IMR-90 (cell line): ENCODE results near the gene MTRF1L. TPM values are rescaled to one million over a fixed set of nuclear protein-coding genes. Genes with fewer than 3 reads are reported as not detected.

Source experiments
- ATAC-seq: fragments of 200-7000 bp; cut with Tn5 transposase; 2 replicates; pipeline ENCODE4 v1.9.1; 2020; ENCODE audit warnings: low read depth, mild to moderate bottlenecking, moderate library complexity
- BruUV-seq: library from RNA; stranded (reverse); fragments of 400-500 nt; replicated peaks from 2 replicates; lab custom pipeline; 2021; lab: Mats Ljungman, UMichigan
- CTCF ChIA-PET: fragments of 300-600 bp; formaldehyde crosslinking; extraction: SDS; loops from one replicate; lab custom pipeline; 2021; ENCODE audit warnings: antibody characterized with exemption; lab: Yijun Ruan, JAX
- POLR2A ChIA-PET: fragments of 300-600 bp; sonication (Branson Sonifier 250); formaldehyde crosslinking; loops from one replicate; lab custom pipeline; 2022; ENCODE audit warnings: antibody characterized with exemption; ENCODE audit not compliant: unreplicated experiment; lab: Charles Lee
- DNase-seq: peaks from one replicate; pipeline ENCODE4 v3.0.0; 2013
- H2AFZ ChIP-seq: replicated peaks from 2 replicates; pipeline ENCODE3; 2013; ENCODE audit warnings: low read length, mild to moderate bottlenecking; ENCODE audit not compliant: poor library complexity
- H2AK5ac ChIP-seq: 2 replicates; pipeline ENCODE4 v1.6.1; 2013; ENCODE audit warnings: low read depth, low read length, inconsistent platforms
- H2AK9ac ChIP-seq: replicated peaks from 2 replicates; pipeline ENCODE3; 2013; ENCODE audit warnings: mild to moderate bottlenecking, low read depth, low read length, moderate library complexity; ENCODE audit not compliant: poor library complexity
- H2BK120ac ChIP-seq: 2 replicates; pipeline ENCODE4 v1.6.1; 2013; ENCODE audit warnings: low read depth, low read length, inconsistent platforms
- H2BK15ac ChIP-seq: 3 replicates; pipeline ENCODE4 v1.6.1; 2013; ENCODE audit warnings: low read depth, low read length, inconsistent platforms
- H2BK20ac ChIP-seq: 2 replicates; pipeline ENCODE4 v1.6.1; 2013; ENCODE audit warnings: low read depth, mild to moderate bottlenecking, inconsistent platforms, low read length, moderate library complexity
- H2BK5ac ChIP-seq: 2 replicates; pipeline ENCODE4 v1.6.1; 2013; ENCODE audit warnings: mild to moderate bottlenecking, low read depth, low read length, inconsistent platforms; ENCODE audit not compliant: poor library complexity, severe bottlenecking
- H3K14ac ChIP-seq: replicated peaks from 2 replicates; pipeline ENCODE4 v1.6.1; 2013; ENCODE audit warnings: low read depth, low read length, inconsistent platforms
- H3K18ac ChIP-seq: 2 replicates; pipeline ENCODE4 v1.6.1; 2013; ENCODE audit warnings: low read depth, low read length, control low read depth
- H3K23ac ChIP-seq: 2 replicates; pipeline ENCODE4 v1.6.1; 2013; ENCODE audit warnings: low read depth, low read length, inconsistent platforms
- H3K27ac ChIP-seq: 2 replicates; pipeline ENCODE4 v1.5.1; 2013; ENCODE audit warnings: mild to moderate bottlenecking, control low read depth, low read length; ENCODE audit not compliant: insufficient read depth
- H3K27me3 ChIP-seq: 2 replicates; pipeline ENCODE4 v1.6.1; 2013; ENCODE audit warnings: low read length; ENCODE audit not compliant: control insufficient read depth, insufficient read depth
- H3K36me3 ChIP-seq: 2 replicates; pipeline ENCODE4 v1.6.1; 2013; ENCODE audit warnings: low read length, mixed read lengths; ENCODE audit not compliant: control insufficient read depth, insufficient read depth
- H3K4ac ChIP-seq: 2 replicates; pipeline ENCODE4 v1.6.1; 2013; ENCODE audit warnings: low read depth, low read length, inconsistent platforms
- H3K4me1 ChIP-seq: 2 replicates; pipeline ENCODE4 v1.6.1; 2013; ENCODE audit warnings: low read length, mixed read lengths; ENCODE audit not compliant: control insufficient read depth, insufficient read depth
- H3K4me2 ChIP-seq: 2 replicates; pipeline ENCODE4 v1.6.1; 2013; ENCODE audit warnings: low read depth, mild to moderate bottlenecking, control low read depth, low read length, moderate library complexity
- H3K4me3 ChIP-seq: 2 replicates; pipeline ENCODE4 v1.5.1; 2013; ENCODE audit warnings: low read depth, mild to moderate bottlenecking, control low read depth, low read length, moderate library complexity; ENCODE audit not compliant: insufficient read depth
- H3K56ac ChIP-seq: 2 replicates; pipeline ENCODE4 v1.6.1; 2013; ENCODE audit warnings: low read length, inconsistent platforms; ENCODE audit not compliant: insufficient read depth; ENCODE audit errors: extremely low read depth
- H3K79me1 ChIP-seq, 2 experiments: 2 replicates each; pipeline ENCODE4 v1.6.1; 2013; ENCODE audit warnings: low read length in 2 of 2, inconsistent platforms in 1 of 2, low read depth in 1 of 2
- H3K9ac ChIP-seq: 2 replicates; pipeline ENCODE4 v1.6.1; 2013; ENCODE audit warnings: low read depth, low read length, control low read depth
- H3K9me1 ChIP-seq: 2 replicates; pipeline ENCODE4 v1.6.1; 2013; ENCODE audit warnings: low read length, inconsistent platforms; ENCODE audit not compliant: insufficient read depth
- H3K9me3 ChIP-seq: 2 replicates; pipeline ENCODE4 v1.6.1; 2013; ENCODE audit warnings: low read length; ENCODE audit not compliant: control insufficient read depth, insufficient read depth
- H4K20me1 ChIP-seq: 2 replicates; pipeline ENCODE4 v1.6.1; 2013; ENCODE audit warnings: low read length, inconsistent platforms; ENCODE audit not compliant: insufficient read depth
- H4K5ac ChIP-seq: 2 replicates; pipeline ENCODE4 v1.6.1; 2013; ENCODE audit warnings: mild to moderate bottlenecking, low read depth, low read length, control low read depth
- H4K8ac ChIP-seq, 2 experiments: 2 replicates each; pipeline ENCODE4 v1.6.1; 2013; ENCODE audit warnings: low read depth in 2 of 2, low read length in 2 of 2, control low read depth in 1 of 2, inconsistent platforms in 1 of 2
- H4K91ac ChIP-seq: 2 replicates; pipeline ENCODE4 v1.6.1; 2013; ENCODE audit warnings: low read depth, low read length, inconsistent platforms; ENCODE audit not compliant: insufficient read depth
- CHD1 ChIP-seq: IDR thresholded peaks from 2 replicates; pipeline ENCODE4 v1.6.1; 2012; ENCODE audit warnings: low read depth, low read length, improper control_type of control experiment
- ELK1 ChIP-seq: fragments of 150-350 bp; IDR thresholded peaks from 2 replicates; pipeline ENCODE4 v1.6.1; 2016; ENCODE audit warnings: low read depth, mild to moderate bottlenecking, low read length, moderate library complexity, borderline replicate concordance
- FOS ChIP-seq: fragments of 150-350 bp; IDR thresholded peaks from 2 replicates; pipeline ENCODE4 v1.6.1; 2016; ENCODE audit warnings: low read depth, low read length
- MAFK ChIP-seq: IDR thresholded peaks from 2 replicates; pipeline ENCODE4 v1.6.1; 2012; ENCODE audit warnings: low read depth, low read length, improper control_type of control experiment
- MAZ ChIP-seq: IDR thresholded peaks from 2 replicates; pipeline ENCODE4 v1.6.1; 2012; ENCODE audit warnings: low read depth, mild to moderate bottlenecking, low read length, improper control_type of control experiment, moderate library complexity, borderline replicate concordance
- MXI1 ChIP-seq: IDR thresholded peaks from 2 replicates; pipeline ENCODE4 v1.6.1; 2012; ENCODE audit warnings: low read depth, mild to moderate bottlenecking, low read length, moderate library complexity, borderline replicate concordance
- NFE2L2 ChIP-seq: fragments of 150-350 bp; IDR thresholded peaks from 2 replicates; pipeline ENCODE4 v1.6.1; 2016; ENCODE audit warnings: low read depth, mild to moderate bottlenecking, low read length
- POLR2A ChIP-seq: IDR thresholded peaks from 2 replicates; pipeline ENCODE4 v1.6.1; 2012; ENCODE audit warnings: mild to moderate bottlenecking, low read depth, low read length
- RAD21 ChIP-seq: IDR thresholded peaks from 2 replicates; pipeline ENCODE4 v1.6.1; 2012; ENCODE audit warnings: low read length, improper control_type of control experiment
- RCOR1 ChIP-seq: IDR thresholded peaks from 2 replicates; pipeline ENCODE4 v1.6.1; 2012; ENCODE audit warnings: mild to moderate bottlenecking, low read length, improper control_type of control experiment; ENCODE audit not compliant: insufficient replicate concordance
- RFX5 ChIP-seq: IDR thresholded peaks from 2 replicates; pipeline ENCODE4 v1.8.0; 2012; ENCODE audit warnings: low read depth, mild to moderate bottlenecking, low read length, moderate library complexity
- SMC3 ChIP-seq: fragments of 150-350 bp; IDR thresholded peaks from 2 replicates; pipeline ENCODE4 v1.6.1; 2016; ENCODE audit warnings: low read depth, mild to moderate bottlenecking, antibody characterized with exemption, low read length, moderate library complexity
- USF2 ChIP-seq: fragments of 150-350 bp; IDR thresholded peaks from 2 replicates; pipeline ENCODE4 v1.6.1; 2017; ENCODE audit warnings: mild to moderate bottlenecking, antibody characterized with exemption, low read length, low read depth
- dilution Hi-C: fragments of 300-500 bp; cut with HindIII; formaldehyde crosslinking; loops from one replicate; pipeline ENCODE4 v1.14.3; 2018; ENCODE audit warnings: low sequenced_read_pairs; ENCODE audit not compliant: unreplicated experiment
- in situ Hi-C: fragments of 300-500 bp; cut with MboI; formaldehyde crosslinking; loops from 3 replicates; pipeline ENCODE4 v1.14.3; 2019; ENCODE audit warnings: low sequenced_read_pairs, inconsistent platforms, mixed read lengths
- intact Hi-C: fragments of 100-400 bp; cut with micrococcal nuclease; formaldehyde crosslinking; loops from 2 replicates; pipeline ENCODE4 v1.10.0; 2022
- polyA plus RNA-seq, 3 experiments: library from polyadenylated mRNA; depleted of rRNA; stranded (reverse); fragments of >200 nt; gene quantifications; 2 replicates each; pipeline ENCODE4 v1.2.3, GENCODE V29; 2012; ENCODE audit warnings: low replicate concordance in 1 of 3
- total RNA-seq: library from RNA; depleted of rRNA; stranded (reverse); fragments of >200 nt; gene quantifications from 2 replicates; pipeline ENCODE4 v1.2.3, GENCODE V29; 2012

MTRF1L gene
- total and polyA plus RNA-seq, 2 of the 4 experiments (the other 2 are of a cell fraction), result 6.9 to 11.1 TPM

- no peak overlapping the region for H4K5ac ChIP-seq
- H3K27me3 ChIP-seq, result no peaks in the 10 kb centered on the region
- no peak overlapping the region for H4K91ac ChIP-seq
- intact Hi-C loops (no loop called here), dilution Hi-C loops (no loop called here), in situ Hi-C loops (no loop called here)
- H3K9me3 ChIP-seq, result no peaks in the 10 kb centered on the region
- CTCF ChIA-PET, result no interaction called here
- no peak for ATAC-seq
- no TSS peak for BruUV-seq
- DNase-seq, result no peak
- no peaks in the 10 kb centered on the region; the same call in 1 of the 2 replicates for H3K9me1 ChIP-seq
- no peak overlapping the region for H2BK120ac ChIP-seq
- H2AFZ ChIP-seq, result no peak overlapping the region
- H3K23ac ChIP-seq, result no peak overlapping the region
- no peak overlapping the region for H4K8ac ChIP-seq
- POLR2A ChIA-PET, result no interaction called here
- no peaks in the 10 kb centered on the region for H4K20me1 ChIP-seq
- H2BK15ac ChIP-seq, result no peak overlapping the region
- H3K4me3 ChIP-seq, result no peak overlapping the region
- no peak overlapping the region for H2AK5ac ChIP-seq
- H3K18ac ChIP-seq, result no peak overlapping the region
- H3K4me2 ChIP-seq, result no peak overlapping the region
- H2BK20ac ChIP-seq, result no peak overlapping the region
- H3K56ac ChIP-seq, result no peak overlapping the region
- H2AK9ac ChIP-seq, result no peak overlapping the region
- H3K4me1 ChIP-seq, result no peaks in the 10 kb centered on the region
- no peak overlapping the region for H3K9ac ChIP-seq
- H3K36me3 ChIP-seq, result no peaks in the 10 kb centered on the region
- H3K27ac ChIP-seq, result no peak overlapping the region
- TF ChIP-seq RAD21 (no peak), FOS (no peak), SMC3 (no peak), RFX5 (no peak), POLR2A (no peak), USF2 (no peak), MAZ (no peak), MXI1 (no peak), NFE2L2 (no peak), MAFK (no peak), RCOR1 (no peak), CHD1 (no peak), ELK1 (no peak)
- no peak overlapping the region for H3K4ac ChIP-seq
- no peaks in the 10 kb centered on the region for H3K79me1 ChIP-seq
- H3K14ac ChIP-seq, result no peak overlapping the region
- no peak overlapping the region for H2BK5ac ChIP-seq
Measured at GRCh38 chr6:153051801-153052200, 49.3 kb upstream of the MTRF1L start.
